Gastroesophageal sphincter (tissue), 3 donors: ENCODE results near the gene SPCS1.

ENCODE experiments used
- POLR2A ChIP-seq, 2 donors: fragments of 450-650 bp; IDR thresholded peaks; one replicate each; pipeline ENCODE4 v1.6.1; 2017; ENCODE audit warnings: antibody characterized with exemption in 2 of 2, mild to moderate bottlenecking in 2 of 2, moderate library complexity in 1 of 2
- POLR2AphosphoS5 ChIP-seq: sonication (generic); formaldehyde crosslinking; IDR thresholded peaks from one replicate; pipeline ENCODE4 v1.6.1; 2017; ENCODE audit warnings: antibody characterized with exemption
- TF ChIP-seq, protein P1 (sequence below), 4 experiments: fragments of 200-600 bp in 2 of 4; fragments of 450-650 bp in 2 of 4; sonication (generic) in 1 of 4; IDR thresholded peaks; one replicate each; pipeline ENCODE4 v1.5.1; 2017 to 2019; ENCODE audit warnings: antibody characterized with exemption in 4 of 4, mild to moderate bottlenecking in 2 of 4, moderate library complexity in 2 of 4

DNA sequence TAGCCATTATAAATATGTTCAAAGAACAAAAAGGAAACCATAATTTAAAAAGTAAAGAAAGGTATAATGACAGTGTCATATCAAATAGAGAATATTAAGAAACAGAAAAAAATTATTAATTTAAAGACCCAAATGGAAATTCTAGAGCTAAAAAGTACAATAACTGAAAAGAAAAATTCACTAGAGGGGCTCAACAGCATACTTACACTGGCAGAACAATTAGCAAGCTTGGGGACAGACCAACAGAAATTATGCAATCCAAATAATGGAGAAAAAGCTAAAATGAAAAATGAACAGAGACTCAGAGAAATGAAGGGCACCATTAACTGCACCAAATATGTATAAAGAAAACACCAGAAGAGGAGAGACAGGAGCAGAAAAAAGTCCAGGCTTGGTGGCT is 13.7 kb downstream of the SPCS1 start:
- TF ChIP-seq, protein P1, sequence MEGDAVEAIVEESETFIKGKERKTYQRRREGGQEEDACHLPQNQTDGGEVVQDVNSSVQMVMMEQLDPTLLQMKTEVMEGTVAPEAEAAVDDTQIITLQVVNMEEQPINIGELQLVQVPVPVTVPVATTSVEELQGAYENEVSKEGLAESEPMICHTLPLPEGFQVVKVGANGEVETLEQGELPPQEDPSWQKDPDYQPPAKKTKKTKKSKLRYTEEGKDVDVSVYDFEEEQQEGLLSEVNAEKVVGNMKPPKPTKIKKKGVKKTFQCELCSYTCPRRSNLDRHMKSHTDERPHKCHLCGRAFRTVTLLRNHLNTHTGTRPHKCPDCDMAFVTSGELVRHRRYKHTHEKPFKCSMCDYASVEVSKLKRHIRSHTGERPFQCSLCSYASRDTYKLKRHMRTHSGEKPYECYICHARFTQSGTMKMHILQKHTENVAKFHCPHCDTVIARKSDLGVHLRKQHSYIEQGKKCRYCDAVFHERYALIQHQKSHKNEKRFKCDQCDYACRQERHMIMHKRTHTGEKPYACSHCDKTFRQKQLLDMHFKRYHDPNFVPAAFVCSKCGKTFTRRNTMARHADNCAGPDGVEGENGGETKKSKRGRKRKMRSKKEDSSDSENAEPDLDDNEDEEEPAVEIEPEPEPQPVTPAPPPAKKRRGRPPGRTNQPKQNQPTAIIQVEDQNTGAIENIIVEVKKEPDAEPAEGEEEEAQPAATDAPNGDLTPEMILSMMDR (IDR thresholded peaks at IDR 0.05), result no peak
- TF ChIP-seq POLR2AphosphoS5 (no peak), POLR2A (IDR thresholded peaks at IDR 0.05) (no peak)
